Measurements from ENCODE around the gene MED17. TPM values are rescaled to one million over a fixed set of nuclear protein-coding genes. Genes with fewer than 3 reads are reported as not detected.
"Not testable (repeated sequence)": the region's sequence is repeated elsewhere in the genome, so short reads cannot be mapped to it uniquely, and the experiment has no call there.

Gene MED17
- polyA plus RNA-seq, 1 donor: 33.7 TPM

DNA sequence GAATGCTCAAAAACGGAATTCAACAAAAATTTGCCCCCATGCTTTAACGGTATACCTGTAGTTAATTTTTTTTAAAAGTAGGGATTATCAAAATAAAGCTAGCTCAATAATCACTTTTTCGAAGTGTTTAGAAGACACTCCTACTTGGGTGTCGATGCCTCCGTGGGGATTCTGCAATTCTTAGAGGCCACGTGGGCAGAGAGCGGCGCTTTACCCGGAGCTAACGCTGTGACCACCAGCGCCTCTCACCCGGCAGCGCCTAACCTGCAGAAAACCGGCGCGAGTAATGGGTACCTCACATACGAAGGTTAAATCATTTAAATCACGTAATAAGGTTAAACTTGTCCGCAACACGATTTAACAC lies 43.4 kb upstream of the MED17 start:
- no CpG with 5 or more reads among the region's 20 CpGs for WGBS (ENCODE audit: insufficient coverage, low lambda C conversion rate)
- Histone ChIP-seq H3K27me3 (ENCODE audit: control insufficient read depth, insufficient read depth, low read length) (no peaks in the 10 kb centered on the region), H3K4me1 (ENCODE audit: control insufficient read depth, insufficient read depth, low read length) (peaks cover 15% of the 10 kb centered on the region)

DNA sequence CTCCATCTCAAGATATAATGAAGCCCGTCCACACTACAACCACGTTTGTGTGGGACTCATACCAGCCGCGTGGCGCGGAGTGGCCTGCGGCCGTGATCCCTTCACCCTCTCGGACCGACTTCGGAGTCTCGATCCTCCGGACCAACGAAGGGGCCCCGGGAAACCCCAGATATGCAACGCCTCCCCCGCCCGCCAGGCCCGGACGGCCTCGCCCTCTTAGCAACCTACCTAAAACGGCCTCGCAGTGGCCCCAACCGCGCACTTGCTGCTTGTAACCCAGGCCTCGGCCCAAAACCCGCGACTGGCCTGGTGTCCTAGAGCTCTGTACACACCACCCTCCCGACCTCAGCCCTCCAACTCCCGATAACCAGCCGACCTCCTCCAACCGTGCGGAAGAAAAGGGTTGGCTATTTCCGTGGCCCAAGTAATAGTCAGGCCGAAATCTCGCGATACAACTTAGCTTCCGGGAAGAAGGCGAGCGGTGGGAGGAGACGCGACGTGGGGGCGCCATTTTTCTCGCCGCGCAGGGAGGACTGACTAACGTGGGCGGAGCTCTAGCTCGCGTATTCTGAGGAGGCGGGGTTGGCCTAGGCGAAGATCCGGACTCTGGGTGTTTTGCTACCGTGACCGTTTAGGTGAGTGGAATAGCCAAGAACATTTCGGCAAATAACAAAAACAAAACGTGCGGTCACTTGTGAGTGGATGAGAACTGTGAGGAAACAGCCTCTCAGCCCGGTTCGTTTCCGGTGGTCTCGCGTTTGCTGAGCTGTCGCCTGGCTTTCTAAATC lies 42.8 kb upstream of the MED17 start, which contains the start of the genes C11orf54 and TAF1D:
C11orf54 (plus strand) TSS at position 579 of the 788 bp plus-strand sequence. CDS start 5,722 bp downstream, outside the sequence.
TAF1D (minus strand) TSS at position 402 of the 788 bp plus-strand sequence. CDS start 2,191 bp downstream, outside the sequence.
- Histone ChIP-seq H3K4me3 (ENCODE audit: low read length) (peak within 1 kb of the TSS; percentile 96), H3K27me3 (ENCODE audit: control insufficient read depth, insufficient read depth, low read length) (no peaks in the 10 kb centered on the region), H3K27ac (ENCODE audit: low read length) (peak within 1 kb of the TSS; percentile 99), H3K4me1 (ENCODE audit: control insufficient read depth, insufficient read depth, low read length) (peaks cover 15% of the 10 kb centered on the region), H3K36me3 (ENCODE audit: control insufficient read depth, insufficient read depth, low read length) (peaks cover 26% of the 10 kb centered on the region), H3K9me3 (ENCODE audit: control insufficient read depth, low read depth, low read length) (no peaks in the 10 kb centered on the region)
- no CpG with 5 or more reads among the region's 65 CpGs for WGBS (ENCODE audit: insufficient coverage, low lambda C conversion rate)
- peak; percentile 98 to 99 for DNase-seq

More for the DNA sequence above, 43.4 kb upstream of the MED17 start:
- Histone ChIP-seq H3K27ac (ENCODE audit: low read length) (peak overlapping the region; percentile 99), H3K36me3 (ENCODE audit: control insufficient read depth, insufficient read depth, low read length) (peaks cover 29% of the 10 kb centered on the region), H3K9me3 (ENCODE audit: control insufficient read depth, low read depth, low read length) (no peaks in the 10 kb centered on the region), H3K4me3 (ENCODE audit: low read length) (peak overlapping the region; percentile 96)
- peak in 1 of 2 donors; percentile 66 for DNase-seq

DNA sequence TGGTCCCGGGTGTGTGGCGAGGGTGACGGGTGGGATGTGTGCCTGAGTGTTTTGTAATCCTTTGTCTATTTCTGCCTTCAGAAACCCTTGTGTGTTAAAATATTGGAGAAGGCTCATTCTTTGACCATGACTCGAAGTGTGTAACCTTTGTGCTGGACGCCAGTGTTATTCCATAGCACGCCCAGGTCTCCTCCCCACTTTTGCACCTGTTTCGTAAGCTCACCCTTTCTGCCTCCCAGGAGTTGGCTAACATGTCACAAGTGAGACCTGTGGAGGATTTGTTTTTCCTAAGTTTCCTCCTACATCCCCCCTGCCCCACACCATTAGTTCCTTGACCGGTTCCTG lies 42.2 kb upstream of the MED17 start:
- DNase-seq: peak; percentile 78 to 90
- WGBS (ENCODE audit: insufficient coverage, low lambda C conversion rate): no CpG with 5 or more reads among the region's 8 CpGs
- H3K4me3 ChIP-seq (ENCODE audit: low read length): peak overlapping the region; percentile 96
- H3K36me3 ChIP-seq (ENCODE audit: control insufficient read depth, insufficient read depth, low read length): peaks cover 22% of the 10 kb centered on the region
- H3K9me3 ChIP-seq (ENCODE audit: control insufficient read depth, low read depth, low read length): no peaks in the 10 kb centered on the region
- H3K27ac ChIP-seq (ENCODE audit: low read length): peak overlapping the region; percentile 99
- H3K4me1 ChIP-seq (ENCODE audit: control insufficient read depth, insufficient read depth, low read length): peaks cover 17% of the 10 kb centered on the region
- H3K27me3 ChIP-seq (ENCODE audit: control insufficient read depth, insufficient read depth, low read length): no peaks in the 10 kb centered on the region

DNA sequence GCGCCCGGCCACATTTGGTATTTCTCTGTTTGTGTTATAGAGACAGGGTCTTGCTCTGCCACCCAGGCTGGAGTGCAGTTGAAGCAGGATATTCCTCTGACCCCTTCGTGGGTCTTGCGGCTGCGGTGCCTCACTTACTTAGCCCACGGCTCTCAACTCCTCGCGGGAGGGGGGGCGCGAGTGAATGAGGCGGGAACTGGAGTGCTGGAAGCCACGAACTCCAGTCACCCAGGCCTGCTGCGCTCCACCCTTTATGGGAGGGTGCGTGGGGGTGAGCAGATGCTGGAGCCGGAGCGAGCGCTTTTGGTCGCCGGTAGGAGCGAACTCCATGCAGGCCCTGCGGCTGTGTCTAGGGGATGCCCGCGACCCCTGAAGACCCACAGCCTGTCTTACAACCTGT lies 40.8 kb upstream of the MED17 start:
- peak; percentile 21 to 44 for DNase-seq
- no peak overlapping the region for H3K27ac ChIP-seq (ENCODE audit: low read length)
- no peaks in the 10 kb centered on the region for H3K27me3 ChIP-seq (ENCODE audit: control insufficient read depth, insufficient read depth, low read length)
- H3K4me3 ChIP-seq (ENCODE audit: low read length): no peak overlapping the region
- H3K9me3 ChIP-seq (ENCODE audit: control insufficient read depth, low read depth, low read length): no peaks in the 10 kb centered on the region
- WGBS (ENCODE audit: insufficient coverage, low lambda C conversion rate): no CpG with 5 or more reads among the region's 23 CpGs
- peaks cover 22% of the 10 kb centered on the region for H3K4me1 ChIP-seq (ENCODE audit: control insufficient read depth, insufficient read depth, low read length)
- peaks cover 12% of the 10 kb centered on the region for H3K36me3 ChIP-seq (ENCODE audit: control insufficient read depth, insufficient read depth, low read length)

DNA sequence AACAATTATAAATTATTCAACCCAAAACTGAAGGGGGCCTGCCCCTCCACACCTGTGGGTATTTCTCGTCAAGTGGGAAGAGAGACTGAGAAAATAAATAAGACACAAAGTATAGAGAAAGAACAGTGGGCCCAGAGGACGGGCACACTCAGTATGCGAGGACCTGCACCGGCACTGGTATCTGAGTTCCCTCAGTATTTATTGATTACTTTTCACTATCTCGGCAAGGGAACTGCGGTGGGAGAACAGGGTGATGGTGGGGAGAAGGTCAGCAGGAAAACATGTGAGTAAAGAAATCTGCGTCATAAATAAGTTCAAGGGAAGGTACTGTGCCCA lies 39.4 kb upstream of the MED17 start:
- 36% methylated on average over 1 of the region's 7 CpGs for WGBS (ENCODE audit: insufficient coverage, low lambda C conversion rate)
- no peak for DNase-seq
- Histone ChIP-seq H3K9me3 (ENCODE audit: control insufficient read depth, low read depth, low read length) (no peaks in the 10 kb centered on the region), H3K4me3 (ENCODE audit: low read length) (peak overlapping the region; percentile 2), H3K4me1 (ENCODE audit: control insufficient read depth, insufficient read depth, low read length) (peaks cover 22% of the 10 kb centered on the region), H3K27ac (ENCODE audit: low read length) (peak overlapping the region; percentile 78), H3K36me3 (ENCODE audit: control insufficient read depth, insufficient read depth, low read length) (peaks cover 11% of the 10 kb centered on the region), H3K27me3 (ENCODE audit: control insufficient read depth, insufficient read depth, low read length) (no peaks in the 10 kb centered on the region)

DNA sequence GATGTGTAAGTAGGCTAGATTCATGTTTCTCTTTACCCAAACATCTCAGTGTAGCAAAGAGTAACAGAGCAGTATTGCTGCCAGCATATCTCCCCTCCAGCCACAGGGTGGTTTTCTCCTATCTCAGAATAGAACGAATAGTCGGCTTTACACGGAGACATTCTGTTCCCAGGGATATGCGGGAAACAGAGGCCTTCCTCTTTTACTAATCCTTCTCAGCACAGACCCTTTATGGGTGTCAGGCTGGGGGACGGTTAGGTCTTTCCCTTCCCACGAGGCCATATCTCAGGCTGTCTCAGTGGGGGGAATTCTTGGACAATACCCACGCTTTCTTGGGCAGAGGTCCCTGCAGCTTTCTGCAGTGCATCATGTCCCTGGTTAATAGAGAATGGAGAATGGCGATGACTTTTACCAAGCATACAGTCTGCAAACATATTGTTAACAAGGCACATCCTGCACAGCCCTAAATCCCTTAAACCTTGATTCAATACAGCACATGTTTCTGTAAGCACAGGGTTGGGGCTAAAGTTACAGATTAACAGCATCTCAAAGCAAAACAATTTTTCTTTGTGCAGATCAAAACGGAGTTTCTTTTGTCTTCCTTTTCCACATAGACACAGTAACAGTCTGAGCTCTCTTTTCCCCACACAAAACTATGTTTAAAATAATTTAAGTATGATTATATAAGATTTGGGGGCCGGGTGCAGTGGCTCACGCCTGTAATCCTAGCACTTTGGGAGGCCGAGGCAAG lies 38.9 kb upstream of the MED17 start:
- peak in 1 of 2 donors; percentile 49 for DNase-seq
- H3K27ac ChIP-seq (ENCODE audit: low read length): peak overlapping the region; percentile 78
- peaks cover 11% of the 10 kb centered on the region for H3K36me3 ChIP-seq (ENCODE audit: control insufficient read depth, insufficient read depth, low read length)
- peak overlapping the region; percentile 14 for H3K4me3 ChIP-seq (ENCODE audit: low read length)
- not testable (repeated sequence) for H3K9me3 ChIP-seq (ENCODE audit: control insufficient read depth, low read depth, low read length); H3K27me3 ChIP-seq (ENCODE audit: control insufficient read depth, insufficient read depth, low read length)
- WGBS (ENCODE audit: insufficient coverage, low lambda C conversion rate): no CpG with 5 or more reads among the region's 12 CpGs
- peaks cover 22% of the 10 kb centered on the region for H3K4me1 ChIP-seq (ENCODE audit: control insufficient read depth, insufficient read depth, low read length)

DNA sequence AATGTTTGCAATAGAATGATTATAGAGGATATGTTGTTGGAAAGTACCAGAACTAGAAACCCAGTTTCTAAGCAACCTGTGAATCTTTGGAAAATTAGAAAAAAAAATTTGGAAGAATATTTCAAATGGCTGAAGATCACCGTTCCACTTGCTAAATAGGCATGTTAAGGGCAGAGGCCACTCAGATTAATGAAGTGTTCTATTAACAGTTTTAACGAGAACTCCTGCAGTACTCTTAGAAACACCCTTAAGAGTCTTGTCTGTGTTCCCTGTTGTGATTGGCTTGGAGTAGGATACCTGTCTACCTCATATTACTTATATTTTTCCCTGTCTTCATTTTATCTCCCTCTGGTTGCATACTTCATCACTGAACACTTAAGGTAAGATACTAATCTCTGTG lies 38.0 kb upstream of the MED17 start:
- WGBS (ENCODE audit: insufficient coverage, low lambda C conversion rate): no CpG with 5 or more reads among the region's 2 CpGs
- Histone ChIP-seq H3K4me1 (ENCODE audit: control insufficient read depth, insufficient read depth, low read length) (peaks cover 22% of the 10 kb centered on the region), H3K36me3 (ENCODE audit: control insufficient read depth, insufficient read depth, low read length) (peaks cover 11% of the 10 kb centered on the region), H3K4me3 (ENCODE audit: low read length) (no peak overlapping the region), H3K27ac (ENCODE audit: low read length) (peak overlapping the region; percentile 78), H3K9me3 (ENCODE audit: control insufficient read depth, low read depth, low read length) (no peaks in the 10 kb centered on the region), H3K27me3 (ENCODE audit: control insufficient read depth, insufficient read depth, low read length) (no peaks in the 10 kb centered on the region)
- DNase-seq: peak in 1 of 2 donors; percentile 26

DNA sequence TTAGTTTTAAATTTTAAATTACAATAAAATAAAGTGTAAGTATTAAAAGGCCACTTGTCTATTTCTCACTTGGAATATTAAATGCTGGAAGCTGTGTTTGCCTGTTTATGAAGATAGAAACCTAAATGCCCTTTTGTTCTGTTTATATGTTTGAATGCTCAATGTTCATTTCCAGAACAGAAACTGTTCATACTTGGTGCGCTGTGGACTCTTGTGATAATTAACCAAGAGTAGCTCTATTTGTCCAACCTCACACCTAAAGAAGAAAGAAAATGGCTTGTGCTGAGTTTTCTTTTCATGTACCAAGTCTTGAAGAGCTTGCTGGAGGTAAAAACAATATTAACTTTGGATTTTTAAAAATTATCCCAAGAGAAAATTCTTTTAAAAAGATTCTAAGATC lies 37.0 kb upstream of the MED17 start:
- no peaks in the 10 kb centered on the region for H3K27me3 ChIP-seq (ENCODE audit: control insufficient read depth, insufficient read depth, low read length)
- no peak overlapping the region for H3K4me3 ChIP-seq (ENCODE audit: low read length)
- 20% methylated on average over 1 of the region's 1 CpG for WGBS (ENCODE audit: insufficient coverage, low lambda C conversion rate)
- peak overlapping the region; percentile 72 for H3K27ac ChIP-seq (ENCODE audit: low read length)
- peaks cover 12% of the 10 kb centered on the region for H3K36me3 ChIP-seq (ENCODE audit: control insufficient read depth, insufficient read depth, low read length)
- peaks cover 22% of the 10 kb centered on the region for H3K4me1 ChIP-seq (ENCODE audit: control insufficient read depth, insufficient read depth, low read length)
- peak in 1 of 2 donors; percentile 37 for DNase-seq
- no peaks in the 10 kb centered on the region for H3K9me3 ChIP-seq (ENCODE audit: control insufficient read depth, low read depth, low read length)

DNA sequence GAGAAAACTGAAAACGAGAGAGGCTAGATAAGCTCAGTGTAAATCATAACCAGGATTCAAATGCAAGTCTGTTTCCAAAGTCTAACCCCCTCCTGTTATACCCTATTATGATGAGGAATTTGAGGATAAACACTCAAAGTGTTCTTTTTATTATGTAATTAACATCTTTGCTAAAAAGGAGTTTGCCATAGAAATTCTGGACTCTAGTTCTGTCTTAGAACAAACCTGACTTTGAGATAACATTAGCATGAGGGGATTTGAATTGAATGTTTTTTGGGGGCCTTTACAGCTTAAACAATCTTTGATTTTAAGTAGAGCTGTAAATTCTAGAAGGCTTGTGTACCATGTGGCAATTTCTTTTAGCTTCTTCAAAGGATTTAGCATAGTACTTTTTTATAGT lies 33.1 kb upstream of the MED17 start:
- Histone ChIP-seq H3K4me1 (ENCODE audit: control insufficient read depth, insufficient read depth, low read length) (peaks cover 8% of the 10 kb centered on the region), H3K27me3 (ENCODE audit: control insufficient read depth, insufficient read depth, low read length) (no peaks in the 10 kb centered on the region), H3K36me3 (ENCODE audit: control insufficient read depth, insufficient read depth, low read length) (peaks cover 25% of the 10 kb centered on the region), H3K27ac (ENCODE audit: low read length) (no peak overlapping the region), H3K4me3 (ENCODE audit: low read length) (no peak overlapping the region), H3K9me3 (ENCODE audit: control insufficient read depth, low read depth, low read length) (no peaks in the 10 kb centered on the region)
- 100% methylated on average over 1 of the region's 1 CpG for WGBS (ENCODE audit: insufficient coverage, low lambda C conversion rate)
- DNase-seq: no peak

DNA sequence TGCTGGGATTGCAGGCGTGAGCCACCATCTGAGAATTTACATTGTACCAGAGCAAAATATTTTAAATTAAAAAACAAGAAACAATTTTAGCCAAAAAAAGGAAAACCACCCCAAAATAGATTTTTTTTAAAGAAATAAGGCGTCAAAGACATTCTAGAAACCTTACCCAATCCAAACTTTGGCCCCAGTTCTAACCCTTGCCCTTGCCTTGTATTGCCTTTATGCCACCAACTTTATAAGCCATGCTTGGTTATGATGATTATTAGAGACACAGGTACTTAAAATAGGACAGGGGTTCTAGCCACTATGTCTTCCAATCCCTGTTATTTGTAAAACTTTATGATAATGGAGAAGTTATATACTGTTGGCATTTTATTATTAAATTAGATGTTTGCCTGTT lies 30.8 kb upstream of the MED17 start:
- no peaks in the 10 kb centered on the region for H3K4me1 ChIP-seq (ENCODE audit: control insufficient read depth, insufficient read depth, low read length)
- peaks cover 45% of the 10 kb centered on the region for H3K36me3 ChIP-seq (ENCODE audit: control insufficient read depth, insufficient read depth, low read length)
- no peak overlapping the region for H3K27ac ChIP-seq (ENCODE audit: low read length)
- no peak overlapping the region for H3K4me3 ChIP-seq (ENCODE audit: low read length)
- no peaks in the 10 kb centered on the region for H3K27me3 ChIP-seq (ENCODE audit: control insufficient read depth, insufficient read depth, low read length)
- 83% methylated on average over 1 of the region's 2 CpGs for WGBS (ENCODE audit: insufficient coverage, low lambda C conversion rate)
- peaks cover 2% of the 10 kb centered on the region for H3K9me3 ChIP-seq (ENCODE audit: control insufficient read depth, low read depth, low read length)
- no peak for DNase-seq
